Breast epithelium (tissue), 3 donors: ENCODE data around the gene TRAF7.
"Not testable (repeated sequence)": the region's sequence is repeated elsewhere in the genome, so short reads cannot be mapped to it uniquely, and the experiment has no call there.

Experiments used
- CTCF ChIP-seq, 3 donors: fragments of 450-650 bp; IDR thresholded peaks; one replicate each; pipeline ENCODE4 v1.5.1; 2016 to 2017; ENCODE audit warnings: antibody characterized with exemption in 3 of 3, mild to moderate bottlenecking in 3 of 3, moderate library complexity in 3 of 3
- POLR2A ChIP-seq: fragments of 450-650 bp; IDR thresholded peaks from one replicate; pipeline ENCODE4 v1.6.1; 2016; ENCODE audit warnings: antibody characterized with exemption, mild to moderate bottlenecking, moderate library complexity

DNA sequence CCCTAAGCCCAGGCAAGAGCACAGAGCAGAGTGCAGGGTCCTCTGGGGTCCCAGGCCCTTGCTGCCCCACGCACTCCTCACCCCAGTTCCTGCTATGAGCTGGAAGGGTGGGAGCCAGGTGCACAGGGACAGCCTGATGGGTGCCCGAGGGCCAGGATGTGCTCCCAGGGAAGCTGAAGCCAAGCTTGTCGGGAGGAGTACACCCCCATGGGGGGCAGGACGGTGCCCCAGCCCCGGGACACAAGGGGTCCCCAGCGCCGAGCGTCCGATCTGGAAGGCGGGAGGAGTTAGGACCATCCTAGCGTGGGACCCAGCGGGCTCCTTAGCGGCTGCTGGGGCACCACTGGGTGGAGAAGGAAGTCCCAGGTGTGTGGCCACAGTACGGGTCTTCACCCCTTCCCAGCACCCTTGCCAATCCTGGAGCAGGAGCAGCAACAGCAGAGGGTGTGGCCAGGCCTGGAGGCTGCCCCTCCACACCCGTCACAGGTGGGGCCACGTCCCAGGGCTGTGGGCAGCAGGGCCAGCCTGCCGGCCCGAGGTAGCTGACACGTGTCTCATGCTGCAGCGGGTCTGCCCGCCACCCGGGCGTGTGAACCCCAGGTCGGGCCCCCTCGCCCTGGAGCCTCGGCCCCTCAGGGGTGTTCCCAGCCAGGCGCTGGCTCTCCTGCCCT, 31.7 kb upstream of the TRAF7 start:
- not testable (repeated sequence) for TF ChIP-seq CTCF (IDR thresholded peaks at IDR 0.05); POLR2A
